OCI-LY7 (cell line): ENCODE measurements around the gene VEGFC.

Experiments
- CTCF ChIP-seq: fragments of 200-600 bp; sonication (generic); conservative IDR thresholded peaks from 2 replicates; pipeline ENCODE4 v1.5.1; 2014; ENCODE audit warnings: mild to moderate bottlenecking, antibody characterized with exemption, low read length, moderate library complexity, mixed read lengths
- EZH2phosphoT487 ChIP-seq: fragments of 200-600 bp; sonication (generic); IDR thresholded peaks from 2 replicates; pipeline ENCODE4 v1.6.1; 2018; ENCODE audit warnings: low read depth, borderline replicate concordance, mild to moderate bottlenecking, mixed run types, antibody characterized with exemption, low read length, moderate library complexity, mixed read lengths

- TF ChIP-seq CTCF (no peak), EZH2phosphoT487 (no peak)
Observed at GRCh38 chr4:176790398-176790797, 2.3 kb downstream of the VEGFC start.
